Chondrocyte (in vitro differentiated cells): ENCODE measurements around the gene ATP2A2. TPM values are rescaled to one million over a fixed set of nuclear protein-coding genes. Genes with fewer than 3 reads are reported as not detected.
"Not testable (repeated sequence)": the region's sequence is repeated elsewhere in the genome, so short reads cannot be mapped to it uniquely, and the experiment has no call there.

Experiments used
- DNase-seq: peaks from one replicate; pipeline ENCODE4 v3.0.0; 2021; ENCODE audit warnings: mixed read lengths, low spot score
- H3K27ac Mint-ChIP-seq: one replicate; pipeline ENCODE4 v1.8.0; 2021; ENCODE audit warnings: mild to moderate bottlenecking, moderate library complexity, mixed read lengths; ENCODE audit not compliant: unreplicated experiment
- H3K27me3 Mint-ChIP-seq: 2 replicates; pipeline ENCODE4 v1.8.0; 2021; ENCODE audit warnings: low read depth, mixed read lengths
- H3K36me3 Mint-ChIP-seq: 2 replicates; pipeline ENCODE4 v1.8.0; 2021; ENCODE audit warnings: low read depth, mixed read lengths
- H3K4me1 Mint-ChIP-seq: 2 replicates; pipeline ENCODE4 v1.8.0; 2021; ENCODE audit warnings: low read depth, mild to moderate bottlenecking, mixed read lengths
- H3K4me3 Mint-ChIP-seq: one replicate; pipeline ENCODE4 v1.8.0; 2021; ENCODE audit warnings: mild to moderate bottlenecking, moderate library complexity, mixed read lengths; ENCODE audit not compliant: unreplicated experiment
- H3K9me3 Mint-ChIP-seq: 2 replicates; pipeline ENCODE4 v1.8.0; 2021; ENCODE audit warnings: low read depth, mixed read lengths
- total RNA-seq: library from RNA; stranded (reverse); gene quantifications from 3 replicates; pipeline ENCODE4 v1.2.1, GENCODE V29; 2021
- TF ChIP-seq, protein P1 (sequence below): fragments of 200-600 bp; sonication (generic); IDR thresholded peaks from 2 replicates; pipeline ENCODE4 v1.5.0; 2021; ENCODE audit warnings: antibody characterized with exemption, mild to moderate bottlenecking, moderate library complexity

ATP2A2 gene
- total RNA-seq, 1 donor from 2014 or later, result 216 TPM

DNA sequence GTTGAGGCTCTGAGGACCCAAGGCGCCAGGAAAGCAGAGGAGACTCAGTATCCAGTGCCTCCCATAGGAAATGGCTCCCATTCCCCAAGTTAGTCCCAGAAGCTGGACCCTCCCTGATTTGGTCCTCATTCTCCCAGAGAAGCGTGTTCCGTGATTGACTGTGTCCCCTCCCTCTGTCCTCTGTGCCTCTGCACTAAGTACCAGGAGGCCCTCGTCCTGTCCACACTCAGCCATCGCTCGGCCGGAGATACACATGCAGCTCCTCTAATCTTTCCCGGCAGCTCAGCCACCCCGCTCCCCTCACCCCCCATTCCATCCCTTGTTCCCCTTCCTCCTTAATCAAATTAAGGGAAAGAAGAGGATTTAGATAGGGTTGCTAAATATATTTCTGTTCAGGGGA lies 28.3 kb upstream of the ATP2A2 start:
- no peaks in the 10 kb centered on the region for H3K36me3 Mint-ChIP-seq

GRCh38 chr12:110253176-110253575 lies 27.9 kb upstream of the ATP2A2 start:
- no peak overlapping the region for H3K4me3 Mint-ChIP-seq
- H3K36me3 Mint-ChIP-seq, result no peaks in the 10 kb centered on the region
- peak overlapping the region; percentile 74 for H3K27ac Mint-ChIP-seq
- TF ChIP-seq, protein P1, sequence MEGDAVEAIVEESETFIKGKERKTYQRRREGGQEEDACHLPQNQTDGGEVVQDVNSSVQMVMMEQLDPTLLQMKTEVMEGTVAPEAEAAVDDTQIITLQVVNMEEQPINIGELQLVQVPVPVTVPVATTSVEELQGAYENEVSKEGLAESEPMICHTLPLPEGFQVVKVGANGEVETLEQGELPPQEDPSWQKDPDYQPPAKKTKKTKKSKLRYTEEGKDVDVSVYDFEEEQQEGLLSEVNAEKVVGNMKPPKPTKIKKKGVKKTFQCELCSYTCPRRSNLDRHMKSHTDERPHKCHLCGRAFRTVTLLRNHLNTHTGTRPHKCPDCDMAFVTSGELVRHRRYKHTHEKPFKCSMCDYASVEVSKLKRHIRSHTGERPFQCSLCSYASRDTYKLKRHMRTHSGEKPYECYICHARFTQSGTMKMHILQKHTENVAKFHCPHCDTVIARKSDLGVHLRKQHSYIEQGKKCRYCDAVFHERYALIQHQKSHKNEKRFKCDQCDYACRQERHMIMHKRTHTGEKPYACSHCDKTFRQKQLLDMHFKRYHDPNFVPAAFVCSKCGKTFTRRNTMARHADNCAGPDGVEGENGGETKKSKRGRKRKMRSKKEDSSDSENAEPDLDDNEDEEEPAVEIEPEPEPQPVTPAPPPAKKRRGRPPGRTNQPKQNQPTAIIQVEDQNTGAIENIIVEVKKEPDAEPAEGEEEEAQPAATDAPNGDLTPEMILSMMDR, result no peak
- H3K27me3 Mint-ChIP-seq, result no peaks in the 10 kb centered on the region
- peaks cover 46% of the 10 kb centered on the region for H3K4me1 Mint-ChIP-seq
- peak; percentile 43 for DNase-seq
- H3K9me3 Mint-ChIP-seq, result no peaks in the 10 kb centered on the region

More for the DNA sequence above, 28.3 kb upstream of the ATP2A2 start:
- Mint-ChIP-seq H3K4me1 (peaks cover 50% of the 10 kb centered on the region), H3K9me3 (no peaks in the 10 kb centered on the region), H3K27me3 (no peaks in the 10 kb centered on the region), H3K4me3 (no peak overlapping the region), H3K27ac (no peak overlapping the region)
- DNase-seq, result peak; percentile 77
- TF ChIP-seq, protein P1, result no peak

- Mint-ChIP-seq H3K4me1 (peaks cover 28% of the 10 kb centered on the region), H3K27ac (no peak overlapping the region), H3K27me3 (no peaks in the 10 kb centered on the region), H3K36me3 (no peaks in the 10 kb centered on the region), H3K4me3 (no peak overlapping the region), H3K9me3 (no peaks in the 10 kb centered on the region)
- TF ChIP-seq, protein P1, result no peak
- peak; percentile 26 for DNase-seq
These were observed 26.0 kb upstream of the ATP2A2 start for GRCh38 chr12:110254971-110255540.

GRCh38 chr12:110255890-110256456 lies 25.1 kb upstream of the ATP2A2 start:
- not testable (repeated sequence) for H3K9me3 Mint-ChIP-seq, H3K4me3 Mint-ChIP-seq, DNase-seq, H3K36me3 Mint-ChIP-seq, H3K27me3 Mint-ChIP-seq
- Mint-ChIP-seq H3K27ac (peak overlapping the region; percentile 85), H3K4me1 (peaks cover 24% of the 10 kb centered on the region)

DNA sequence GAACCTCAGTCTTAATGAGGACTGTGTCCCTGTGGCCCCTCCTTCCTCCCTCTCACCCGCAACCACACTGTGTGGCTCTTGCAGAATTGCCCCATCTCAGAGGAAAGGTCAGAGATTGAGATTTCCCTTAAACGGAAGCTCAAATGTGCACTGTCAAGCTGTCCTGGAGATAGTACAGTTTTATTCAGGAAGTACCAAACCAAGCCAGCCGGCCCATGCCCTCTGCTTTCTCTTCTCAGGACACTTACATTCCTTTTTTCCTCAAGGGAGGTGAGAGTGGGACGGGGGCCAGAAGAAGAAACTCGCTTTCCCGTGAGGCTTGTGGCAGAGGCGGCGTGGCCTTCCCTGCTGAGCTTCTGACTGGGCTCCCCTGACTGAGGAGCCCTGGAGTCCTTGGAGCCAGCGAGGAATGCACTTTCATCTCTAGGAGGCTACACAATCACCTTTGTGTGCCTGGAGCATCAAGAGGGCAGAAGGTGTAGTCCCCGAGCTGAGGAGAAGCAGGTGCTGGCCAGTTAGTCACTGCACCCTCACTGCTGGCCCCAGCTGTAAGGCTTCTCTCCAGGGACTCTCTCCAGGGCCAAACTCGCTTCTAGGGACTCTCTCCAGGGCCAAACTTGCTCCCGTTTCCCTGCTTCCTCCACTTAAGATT lies 24.1 kb upstream of the ATP2A2 start:
- no peaks in the 10 kb centered on the region for H3K27me3 Mint-ChIP-seq
- peak overlapping the region; percentile 24 for H3K4me3 Mint-ChIP-seq
- peaks cover 24% of the 10 kb centered on the region for H3K4me1 Mint-ChIP-seq
- peak overlapping the region; percentile 85 for H3K27ac Mint-ChIP-seq
- H3K36me3 Mint-ChIP-seq, result no peaks in the 10 kb centered on the region
- DNase-seq, result peak; percentile 53
- no peaks in the 10 kb centered on the region for H3K9me3 Mint-ChIP-seq
- TF ChIP-seq, protein P1, result no peak
